ENCODE measurements around the gene HMCN1. TPM values are rescaled to one million over a fixed set of nuclear protein-coding genes. Genes with fewer than 3 reads are reported as not detected.

HMCN1 gene
- total and polyA plus RNA-seq, 9 donors = 1.4 to 26.6 (median 3.8) TPM

DNA sequence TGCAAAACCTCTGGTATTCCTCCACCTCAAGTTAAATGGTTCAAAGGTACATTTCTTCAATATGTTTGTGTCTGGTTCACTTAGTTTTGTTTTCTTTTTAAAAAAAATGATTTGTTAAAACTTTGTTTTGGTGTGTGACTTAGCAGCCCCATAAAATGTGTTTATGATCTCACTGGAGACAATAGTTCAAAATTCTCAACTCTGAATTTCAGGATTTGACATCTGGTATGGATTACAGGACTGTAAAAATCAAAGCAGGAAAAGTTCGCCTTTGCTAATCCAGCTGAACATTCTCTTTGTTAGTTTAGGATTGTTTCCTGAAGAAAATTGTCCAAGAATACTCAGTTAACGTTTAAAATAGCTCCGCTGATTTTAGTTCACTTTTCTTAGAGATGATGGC lies 231.7 kb downstream of the HMCN1 start:
- Histone ChIP-seq H3K36me3 (no peaks in the 10 kb centered on the region), H3K4me1 (ENCODE audit: insufficient read depth) (no peaks in the 10 kb centered on the region), H3K4me3 (no peak overlapping the region), H3K9me3 (no peaks in the 10 kb centered on the region), H3K27ac (no peak overlapping the region), H3K27me3 (no peaks in the 10 kb centered on the region)
- TF ChIP-seq, protein P1, sequence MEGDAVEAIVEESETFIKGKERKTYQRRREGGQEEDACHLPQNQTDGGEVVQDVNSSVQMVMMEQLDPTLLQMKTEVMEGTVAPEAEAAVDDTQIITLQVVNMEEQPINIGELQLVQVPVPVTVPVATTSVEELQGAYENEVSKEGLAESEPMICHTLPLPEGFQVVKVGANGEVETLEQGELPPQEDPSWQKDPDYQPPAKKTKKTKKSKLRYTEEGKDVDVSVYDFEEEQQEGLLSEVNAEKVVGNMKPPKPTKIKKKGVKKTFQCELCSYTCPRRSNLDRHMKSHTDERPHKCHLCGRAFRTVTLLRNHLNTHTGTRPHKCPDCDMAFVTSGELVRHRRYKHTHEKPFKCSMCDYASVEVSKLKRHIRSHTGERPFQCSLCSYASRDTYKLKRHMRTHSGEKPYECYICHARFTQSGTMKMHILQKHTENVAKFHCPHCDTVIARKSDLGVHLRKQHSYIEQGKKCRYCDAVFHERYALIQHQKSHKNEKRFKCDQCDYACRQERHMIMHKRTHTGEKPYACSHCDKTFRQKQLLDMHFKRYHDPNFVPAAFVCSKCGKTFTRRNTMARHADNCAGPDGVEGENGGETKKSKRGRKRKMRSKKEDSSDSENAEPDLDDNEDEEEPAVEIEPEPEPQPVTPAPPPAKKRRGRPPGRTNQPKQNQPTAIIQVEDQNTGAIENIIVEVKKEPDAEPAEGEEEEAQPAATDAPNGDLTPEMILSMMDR (IDR thresholded peaks at IDR 0.05) = no peak
- TF ChIP-seq POLR2A (IDR thresholded peaks at IDR 0.05) (no peak), EP300 (IDR thresholded peaks at IDR 0.05) (no peak)
- 63 to 82% (median 78%) methylated on average over 3 of the region's 3 CpGs for WGBS, 3 donors
- intact Hi-C loops (cut with DNase I) = no loop called here
- no peak for DNase-seq

DNA sequence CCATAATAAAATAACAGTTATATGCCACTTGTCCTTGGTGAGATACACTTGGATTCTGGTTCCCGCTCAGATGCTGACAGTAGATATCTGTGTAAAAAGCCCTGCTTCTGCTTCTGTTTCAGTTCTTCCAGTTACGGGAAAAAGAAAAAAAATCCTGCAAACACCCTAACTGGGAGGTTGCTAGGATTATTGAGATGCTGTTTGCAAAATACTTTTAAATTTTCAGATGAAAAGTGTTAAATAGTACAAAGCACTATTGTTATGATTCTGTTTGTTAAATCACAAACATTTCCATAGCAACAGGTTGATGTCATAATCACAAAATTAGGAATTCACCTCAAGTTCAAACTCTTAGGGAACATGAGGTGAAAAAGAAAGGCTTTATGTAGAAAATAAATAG lies 232.3 kb downstream of the HMCN1 start:
- intact Hi-C loops (cut with DNase I) = no loop called here
- 81 to 89% (median 87%) methylated on average over 2 of the region's 2 CpGs for WGBS, 3 donors
- no peaks in the 10 kb centered on the region for H3K27me3 ChIP-seq
- no peaks in the 10 kb centered on the region for H3K36me3 ChIP-seq
- no peak overlapping the region for H3K27ac ChIP-seq
- TF ChIP-seq EP300 (IDR thresholded peaks at IDR 0.05) (no peak), POLR2A (IDR thresholded peaks at IDR 0.05) (no peak)
- TF ChIP-seq, protein P1 (IDR thresholded peaks at IDR 0.05) = no peak
- no peaks in the 10 kb centered on the region for H3K4me1 ChIP-seq (ENCODE audit: insufficient read depth)
- H3K9me3 ChIP-seq = no peaks in the 10 kb centered on the region
- DNase-seq = no peak
- H3K4me3 ChIP-seq = no peak overlapping the region

DNA sequence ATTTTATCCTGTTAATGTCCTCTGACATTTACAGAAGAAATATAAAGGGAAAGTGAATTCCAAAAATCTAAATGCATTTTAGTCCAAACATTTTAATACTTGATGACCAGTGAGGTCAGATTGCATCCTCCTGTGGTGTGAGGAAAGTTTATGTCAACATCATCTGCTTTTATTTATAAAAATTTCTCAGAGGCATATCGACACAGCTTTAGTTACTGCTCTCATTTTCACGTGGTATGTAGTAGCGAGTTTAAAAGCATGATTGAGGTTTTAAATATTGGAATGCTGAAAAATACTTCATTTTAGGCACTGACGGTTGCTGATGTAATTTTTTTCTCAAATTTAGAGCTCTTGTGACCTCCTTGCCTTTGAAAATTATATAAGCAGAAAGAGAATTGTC lies 234.8 kb downstream of the HMCN1 start:
- Histone ChIP-seq H3K27ac (no peak overlapping the region), H3K4me1 (ENCODE audit: insufficient read depth) (no peaks in the 10 kb centered on the region), H3K9me3 (no peaks in the 10 kb centered on the region), H3K4me3 (no peak overlapping the region), H3K27me3 (no peaks in the 10 kb centered on the region), H3K36me3 (no peaks in the 10 kb centered on the region)
- WGBS, 3 donors = 19 to 44% (median 42%) methylated on average over 4 of the region's 4 CpGs
- no peak for DNase-seq
- TF ChIP-seq, protein P1 (IDR thresholded peaks at IDR 0.05) = no peak
- TF ChIP-seq EP300 (IDR thresholded peaks at IDR 0.05) = no peak
- no peak for TF ChIP-seq POLR2A (IDR thresholded peaks at IDR 0.05)
- intact Hi-C loops (cut with DNase I) = no loop called here

DNA sequence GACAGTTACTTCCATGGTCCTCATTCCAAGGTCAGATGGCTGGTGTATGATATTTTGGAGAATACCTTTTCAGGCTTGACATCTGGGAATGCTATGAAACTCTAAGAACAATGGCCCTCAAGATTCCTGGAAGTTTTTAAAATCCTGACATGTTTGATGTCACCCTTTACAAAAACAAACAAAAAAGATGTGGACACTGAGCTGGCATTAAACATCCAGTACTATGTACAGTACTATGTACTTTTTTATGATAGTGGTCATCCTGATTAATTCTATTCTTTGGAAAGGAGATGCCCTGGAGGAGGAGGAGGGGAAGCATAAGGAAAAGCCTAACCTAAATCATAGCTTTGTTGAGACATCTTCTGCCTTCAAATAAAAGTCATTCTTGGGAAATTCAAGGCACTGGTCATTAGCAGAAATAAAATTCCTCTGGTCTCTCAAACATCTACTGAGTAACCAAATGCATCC lies 235.4 kb downstream of the HMCN1 start:
- Histone ChIP-seq H3K4me1 (ENCODE audit: insufficient read depth) (no peaks in the 10 kb centered on the region), H3K27ac (no peak overlapping the region), H3K36me3 (no peaks in the 10 kb centered on the region), H3K27me3 (no peaks in the 10 kb centered on the region), H3K4me3 (no peak overlapping the region), H3K9me3 (no peaks in the 10 kb centered on the region)
- no peak for DNase-seq
- intact Hi-C loops (cut with DNase I) = no loop called here
- TF ChIP-seq POLR2A (IDR thresholded peaks at IDR 0.05) (no peak), EP300 (IDR thresholded peaks at IDR 0.05) (no peak)
- TF ChIP-seq, protein P1 (IDR thresholded peaks at IDR 0.05) = no peak

DNA sequence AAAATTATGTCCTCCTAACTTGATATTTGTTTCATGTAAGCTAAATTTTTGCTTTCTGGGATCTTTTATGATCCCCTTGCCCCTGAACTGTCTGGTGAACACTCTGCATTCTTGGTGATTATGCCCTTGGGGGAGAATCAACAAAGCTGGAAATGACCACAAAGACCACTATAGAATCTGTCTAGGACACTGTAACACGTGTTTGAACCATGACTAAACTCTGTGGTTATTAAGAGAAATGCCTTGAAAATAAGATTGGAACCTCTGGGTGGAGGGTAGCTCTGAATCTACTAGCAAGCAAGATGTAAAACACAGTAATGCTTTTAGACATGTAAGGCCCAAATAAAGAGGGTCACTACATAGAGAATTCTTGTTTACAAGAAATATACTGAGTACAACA lies 237.5 kb downstream of the HMCN1 start:
- H3K36me3 ChIP-seq = no peaks in the 10 kb centered on the region
- no peaks in the 10 kb centered on the region for H3K27me3 ChIP-seq
- DNase-seq = no peak
- intact Hi-C loops (cut with DNase I) = no loop called here
- no peak overlapping the region for H3K4me3 ChIP-seq
- no peak overlapping the region for H3K27ac ChIP-seq
- no peak for TF ChIP-seq EP300 (IDR thresholded peaks at IDR 0.05)
- TF ChIP-seq POLR2A (IDR thresholded peaks at IDR 0.05) = no peak
- TF ChIP-seq, protein P1 (IDR thresholded peaks at IDR 0.05) = no peak
- no peaks in the 10 kb centered on the region for H3K4me1 ChIP-seq (ENCODE audit: insufficient read depth)
- WGBS, 3 donors = 26 to 48% (median 44%) methylated on average over 1 of the region's 1 CpG
- H3K9me3 ChIP-seq = no peaks in the 10 kb centered on the region
